VCaP (cell line): ENCODE results near the gene DDR2.

Experiments used
- H3K27ac ChIP-seq: fragments of 450-650 bp; 2 replicates; pipeline ENCODE4 v1.5.1; 2017
- CTCF ChIP-seq: fragments of 450-650 bp; conservative IDR thresholded peaks from 2 replicates; pipeline ENCODE4 v1.5.1; 2017; ENCODE audit warnings: mild to moderate bottlenecking, moderate library complexity

The DDR2 gene

GRCh38 chr1:162701286-162701685 is 69.0 kb downstream of the DDR2 start:
- no peak for TF ChIP-seq CTCF

GRCh38 chr1:162702628-162703027 is 70.4 kb downstream of the DDR2 start:
- no peak for TF ChIP-seq CTCF
- no peak overlapping the region for H3K27ac ChIP-seq

More at GRCh38 chr1:162701286-162701685, 69.0 kb downstream of the DDR2 start:
- no peak overlapping the region for H3K27ac ChIP-seq

- H3K27ac ChIP-seq, result no peak overlapping the region
- TF ChIP-seq CTCF, result no peak
Measured at GRCh38 chr1:162703708-162704107, 71.4 kb downstream of the DDR2 start.

GRCh38 chr1:162704673-162705424 is 72.6 kb downstream of the DDR2 start:
- no peak overlapping the region for H3K27ac ChIP-seq
- no peak for TF ChIP-seq CTCF

- TF ChIP-seq CTCF, result no peak
- H3K27ac ChIP-seq, result no peak overlapping the region
Measured at GRCh38 chr1:162706003-162706402, 73.7 kb downstream of the DDR2 start.

GRCh38 chr1:162706606-162707005 is 74.3 kb downstream of the DDR2 start:
- H3K27ac ChIP-seq, result no peak overlapping the region
- TF ChIP-seq CTCF, result no peak

- no peak overlapping the region for H3K27ac ChIP-seq
- TF ChIP-seq CTCF, result no peak
Measured at GRCh38 chr1:162708286-162708685, 76.0 kb downstream of the DDR2 start.
